Gastrocnemius medialis (tissue), 4 donors: ENCODE measurements around the gene HMCN1.

Experiments
- POLR2A ChIP-seq, 2 donors: fragments of 450-650 bp; IDR thresholded peaks; one replicate each; pipeline ENCODE4 v1.6.1; 2017; ENCODE audit warnings: antibody characterized with exemption in 2 of 2, mild to moderate bottlenecking in 2 of 2, moderate library complexity in 2 of 2
- TF ChIP-seq, protein P1 (sequence below), 5 experiments: fragments of 450-650 bp in 3 of 5; fragments of 200-600 bp in 2 of 5; sonication (generic) in 2 of 5; IDR thresholded peaks in 4 of 5; conservative IDR thresholded peaks in 1 of 5; 1 replicate in 4 of 5; 2 replicates in 1 of 5; pipeline ENCODE4 v1.5.1; 2016 to 2019; ENCODE audit warnings: antibody characterized with exemption in 5 of 5, mild to moderate bottlenecking in 3 of 5, moderate library complexity in 3 of 5

- TF ChIP-seq, protein P1, sequence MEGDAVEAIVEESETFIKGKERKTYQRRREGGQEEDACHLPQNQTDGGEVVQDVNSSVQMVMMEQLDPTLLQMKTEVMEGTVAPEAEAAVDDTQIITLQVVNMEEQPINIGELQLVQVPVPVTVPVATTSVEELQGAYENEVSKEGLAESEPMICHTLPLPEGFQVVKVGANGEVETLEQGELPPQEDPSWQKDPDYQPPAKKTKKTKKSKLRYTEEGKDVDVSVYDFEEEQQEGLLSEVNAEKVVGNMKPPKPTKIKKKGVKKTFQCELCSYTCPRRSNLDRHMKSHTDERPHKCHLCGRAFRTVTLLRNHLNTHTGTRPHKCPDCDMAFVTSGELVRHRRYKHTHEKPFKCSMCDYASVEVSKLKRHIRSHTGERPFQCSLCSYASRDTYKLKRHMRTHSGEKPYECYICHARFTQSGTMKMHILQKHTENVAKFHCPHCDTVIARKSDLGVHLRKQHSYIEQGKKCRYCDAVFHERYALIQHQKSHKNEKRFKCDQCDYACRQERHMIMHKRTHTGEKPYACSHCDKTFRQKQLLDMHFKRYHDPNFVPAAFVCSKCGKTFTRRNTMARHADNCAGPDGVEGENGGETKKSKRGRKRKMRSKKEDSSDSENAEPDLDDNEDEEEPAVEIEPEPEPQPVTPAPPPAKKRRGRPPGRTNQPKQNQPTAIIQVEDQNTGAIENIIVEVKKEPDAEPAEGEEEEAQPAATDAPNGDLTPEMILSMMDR (IDR thresholded peaks at IDR 0.05 in 4 of 5, conservative IDR thresholded peaks at IDR 0.05 in 1 of 5) = no peak
- no peak for TF ChIP-seq POLR2A (IDR thresholded peaks at IDR 0.05)
These were observed 78.7 kb downstream of the HMCN1 start for GRCh38 chr1:185812934-185813333.
